Mesenchymal stem cell (in vitro differentiated cells and primary cell): ENCODE data around the gene CCDC141.

ENCODE experiments used
- DNase-seq: peaks from one replicate; pipeline ENCODE4 v3.0.0-alpha.2; 2013
- H2AFZ ChIP-seq: one replicate; pipeline ENCODE4 v1.6.1; 2013; ENCODE audit warnings: low read depth, mild to moderate bottlenecking, control low read depth, inconsistent platforms, low read length, moderate library complexity
- H2AK5ac ChIP-seq: 2 replicates; pipeline ENCODE4 v1.6.1; 2013; ENCODE audit warnings: low read length, moderate library complexity, mild to moderate bottlenecking, inconsistent platforms; ENCODE audit not compliant: severe bottlenecking
- H2BK120ac ChIP-seq: one replicate; pipeline ENCODE4 v1.6.1; 2013; ENCODE audit warnings: low read depth, mild to moderate bottlenecking, inconsistent platforms, low read length, moderate library complexity
- H2BK12ac ChIP-seq, 2 experiments: one replicate each; pipeline ENCODE4 v1.6.1; 2013; ENCODE audit warnings: inconsistent platforms in 2 of 2, low read length in 2 of 2, mild to moderate bottlenecking in 2 of 2, moderate library complexity in 2 of 2, control low read depth in 1 of 2
- H2BK15ac ChIP-seq: one replicate; pipeline ENCODE4 v1.6.1; 2013; ENCODE audit warnings: mild to moderate bottlenecking, low read depth, inconsistent platforms; ENCODE audit not compliant: poor library complexity, severe bottlenecking
- H2BK5ac ChIP-seq: 2 replicates; pipeline ENCODE4 v1.6.1; 2013; ENCODE audit warnings: low read depth, mild to moderate bottlenecking, low read length, control low read depth, inconsistent platforms; ENCODE audit not compliant: poor library complexity, severe bottlenecking
- H3K14ac ChIP-seq, 2 experiments: one replicate each; pipeline ENCODE4 v1.6.1; 2013; ENCODE audit warnings: inconsistent platforms in 2 of 2, low read length in 2 of 2, control low read depth in 1 of 2, mild to moderate bottlenecking in 1 of 2, moderate library complexity in 1 of 2
- H3K18ac ChIP-seq, 2 experiments: one replicate each; pipeline ENCODE4 v1.6.1; 2013; ENCODE audit warnings: inconsistent platforms in 2 of 2, low read length in 2 of 2, control low read depth in 1 of 2, low read depth in 1 of 2, mild to moderate bottlenecking in 1 of 2
- H3K23ac ChIP-seq, 2 experiments: one replicate each; pipeline ENCODE4 v1.6.1; 2013; ENCODE audit warnings: inconsistent platforms in 2 of 2, low read length in 2 of 2, mild to moderate bottlenecking in 2 of 2, moderate library complexity in 2 of 2, control low read depth in 1 of 2
- H3K27ac ChIP-seq: 2 replicates; pipeline ENCODE4 v1.5.1; 2013; ENCODE audit warnings: mild to moderate bottlenecking, moderate library complexity, low read length, control low read depth, inconsistent platforms; ENCODE audit not compliant: poor library complexity, severe bottlenecking
- H3K27me3 ChIP-seq, 2 experiments: 2 replicates each; pipeline versions ENCODE4 v1.6.1 to v1.7.0; 2013; ENCODE audit warnings: low read length in 2 of 2, mild to moderate bottlenecking in 2 of 2, moderate library complexity in 2 of 2, control low read depth in 1 of 2, inconsistent platforms in 1 of 2; ENCODE audit not compliant: control insufficient read depth in 1 of 2, insufficient read depth in 1 of 2
- H3K36me3 ChIP-seq, 2 experiments: 2 replicates each; pipeline versions ENCODE4 v1.6.1 to v1.7.0; 2013; ENCODE audit warnings: low read length in 2 of 2, control low read depth in 1 of 2, inconsistent platforms in 1 of 2, low read depth in 1 of 2, mild to moderate bottlenecking in 1 of 2; ENCODE audit not compliant: insufficient read depth in 2 of 2, control insufficient read depth in 1 of 2
- H3K4ac ChIP-seq, 2 experiments: one replicate each; pipeline ENCODE4 v1.6.1; 2013; ENCODE audit warnings: inconsistent platforms in 2 of 2, low read length in 2 of 2, mild to moderate bottlenecking in 2 of 2, moderate library complexity in 2 of 2, control low read depth in 1 of 2, low read depth in 1 of 2
- H3K4me1 ChIP-seq: 2 replicates; pipeline ENCODE4 v1.6.1; 2013; ENCODE audit warnings: low read depth, low read length, control low read depth; ENCODE audit not compliant: control insufficient read depth, insufficient read depth
- H3K4me2 ChIP-seq: 2 replicates; pipeline ENCODE4 v1.6.1; 2013; ENCODE audit warnings: low read length, mild to moderate bottlenecking, inconsistent platforms; ENCODE audit not compliant: poor library complexity, severe bottlenecking
- H3K4me3 ChIP-seq, 2 experiments: 2 replicates each; pipeline versions ENCODE4 v1.5.1 to v1.7.0; 2013; ENCODE audit warnings: low read length in 2 of 2, mild to moderate bottlenecking in 2 of 2, control low read depth in 1 of 2, low read depth in 1 of 2; ENCODE audit not compliant: insufficient read depth in 1 of 2
- H3K79me1 ChIP-seq: replicated peaks from 2 replicates; pipeline ENCODE4 v1.6.1; 2013; ENCODE audit warnings: mild to moderate bottlenecking, control low read depth, low read length, inconsistent platforms; ENCODE audit not compliant: poor library complexity, severe bottlenecking
- H3K9ac ChIP-seq: 2 replicates; pipeline ENCODE4 v1.7.0; 2013; ENCODE audit warnings: mild to moderate bottlenecking, low read length, moderate library complexity
- H3K9me3 ChIP-seq: 2 replicates; pipeline ENCODE4 v1.7.0; 2013; ENCODE audit warnings: mild to moderate bottlenecking, low read length; ENCODE audit not compliant: control insufficient read depth
- H4K8ac ChIP-seq: one replicate; pipeline ENCODE4 v1.6.1; 2013; ENCODE audit warnings: inconsistent platforms, mild to moderate bottlenecking, low read length, moderate library complexity
- H4K91ac ChIP-seq: one replicate; pipeline ENCODE4 v1.6.1; 2013; ENCODE audit warnings: mild to moderate bottlenecking, low read length, inconsistent platforms
- WGBS: methylation state at CpG from one replicate; pipeline ENCODE4 v1.1.7; 2013; ENCODE audit warnings: mixed read lengths; 5-methylcytosine and 5-hydroxymethylcytosine counted together

CCDC141 gene

GRCh38 chr2:178787934-178788333, 262.0 kb downstream of the CCDC141 start:
- WGBS: no CpG with 5 or more reads among the region's 5 CpGs
- no peak for DNase-seq
- H3K4me2 ChIP-seq: no peak overlapping the region

GRCh38 chr2:178787155-178787554, 262.8 kb downstream of the CCDC141 start:
- H3K4ac ChIP-seq: no peak overlapping the region
- DNase-seq: no peak
- no CpG with 5 or more reads among the region's 2 CpGs for WGBS
- no peaks in the 10 kb centered on the region for H3K9me3 ChIP-seq
- H2BK5ac ChIP-seq: no peak overlapping the region
- H2BK15ac ChIP-seq: no peak overlapping the region
- no peak overlapping the region for H3K9ac ChIP-seq
- H2BK120ac ChIP-seq: no peak overlapping the region
- no peak overlapping the region for H2AK5ac ChIP-seq
- no peak overlapping the region for H3K14ac ChIP-seq
- H3K23ac ChIP-seq: no peak overlapping the region
- no peak overlapping the region for H3K18ac ChIP-seq
- H4K91ac ChIP-seq: no peak overlapping the region
- no peaks in the 10 kb centered on the region for H3K27me3 ChIP-seq
- H3K79me1 ChIP-seq: no peaks in the 10 kb centered on the region
- no peak overlapping the region for H3K27ac ChIP-seq
- H3K4me1 ChIP-seq: no peaks in the 10 kb centered on the region
- no peak overlapping the region for H4K8ac ChIP-seq
- no peaks in the 10 kb centered on the region for H3K36me3 ChIP-seq
- no peak overlapping the region for H3K4me2 ChIP-seq
- no peak overlapping the region for H2AFZ ChIP-seq
- no peak overlapping the region for H3K4me3 ChIP-seq
- no peak overlapping the region for H2BK12ac ChIP-seq

More at GRCh38 chr2:178787934-178788333, 262.0 kb downstream of the CCDC141 start:
- no peak overlapping the region for H3K9ac ChIP-seq
- no peak overlapping the region for H4K91ac ChIP-seq
- no peak overlapping the region for H3K4me3 ChIP-seq
- no peaks in the 10 kb centered on the region for H3K27me3 ChIP-seq
- H2BK12ac ChIP-seq: no peak overlapping the region
- H2BK15ac ChIP-seq: no peak overlapping the region
- no peaks in the 10 kb centered on the region for H3K9me3 ChIP-seq
- H3K36me3 ChIP-seq: no peaks in the 10 kb centered on the region
- H3K4me1 ChIP-seq: no peaks in the 10 kb centered on the region
- no peak overlapping the region for H2AK5ac ChIP-seq
- no peak overlapping the region for H3K27ac ChIP-seq
- H3K23ac ChIP-seq: no peak overlapping the region
- H3K4ac ChIP-seq: no peak overlapping the region
- H2AFZ ChIP-seq: no peak overlapping the region
- no peak overlapping the region for H2BK120ac ChIP-seq
- no peak overlapping the region for H2BK5ac ChIP-seq
- no peak overlapping the region for H4K8ac ChIP-seq
- no peak overlapping the region for H3K14ac ChIP-seq
- no peaks in the 10 kb centered on the region for H3K79me1 ChIP-seq
- H3K18ac ChIP-seq: no peak overlapping the region

- no peak overlapping the region for H2BK5ac ChIP-seq
- H3K18ac ChIP-seq: no peak overlapping the region
- H4K91ac ChIP-seq: no peak overlapping the region
- H3K9me3 ChIP-seq: no peaks in the 10 kb centered on the region
- no peak overlapping the region for H2BK12ac ChIP-seq
- no peak overlapping the region for H3K4me3 ChIP-seq
- no peak overlapping the region for H2BK120ac ChIP-seq
- DNase-seq: no peak
- no peaks in the 10 kb centered on the region for H3K27me3 ChIP-seq
- H3K4ac ChIP-seq: no peak overlapping the region
- H3K23ac ChIP-seq: no peak overlapping the region
- H3K4me2 ChIP-seq: no peak overlapping the region
- H3K9ac ChIP-seq: no peak overlapping the region
- no peak overlapping the region for H2BK15ac ChIP-seq
- no peak overlapping the region for H2AFZ ChIP-seq
- 100% methylated on average over 4 of the region's 10 CpGs for WGBS
- no peak overlapping the region for H3K27ac ChIP-seq
- no peaks in the 10 kb centered on the region for H3K4me1 ChIP-seq
- H3K36me3 ChIP-seq: no peaks in the 10 kb centered on the region
- H3K14ac ChIP-seq: no peak overlapping the region
- no peak overlapping the region for H4K8ac ChIP-seq
- H2AK5ac ChIP-seq: no peak overlapping the region
- no peaks in the 10 kb centered on the region for H3K79me1 ChIP-seq
These were observed 266.0 kb downstream of the CCDC141 start for GRCh38 chr2:178783889-178784288.

DNA sequence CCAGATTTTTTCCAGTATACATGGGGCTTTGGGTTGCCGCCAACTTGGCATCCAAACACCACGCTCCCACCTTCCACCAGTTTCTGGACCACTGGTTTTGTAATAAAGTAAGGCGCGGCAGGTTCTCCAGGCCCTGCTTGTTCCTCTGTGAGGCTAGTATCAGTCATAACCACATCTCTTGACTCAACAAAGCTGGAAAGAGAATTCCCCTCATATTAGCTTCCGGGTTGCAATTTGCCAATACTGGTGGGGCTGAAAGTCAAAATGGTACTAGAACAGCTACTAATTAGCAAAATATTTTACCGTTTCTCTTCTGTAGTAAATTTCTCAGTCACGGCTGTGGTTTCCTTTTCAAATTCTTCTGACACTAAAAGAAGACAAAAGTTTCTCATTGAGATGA, 267.7 kb downstream of the CCDC141 start:
- Histone ChIP-seq H3K27ac (no peak overlapping the region), H3K79me1 (no peaks in the 10 kb centered on the region), H3K23ac (no peak overlapping the region), H3K4me3 (no peak overlapping the region), H3K4ac (no peak overlapping the region), H2BK15ac (no peak overlapping the region), H3K27me3 (no peaks in the 10 kb centered on the region), H2BK12ac (no peak overlapping the region), H3K4me1 (no peaks in the 10 kb centered on the region), H2AFZ (no peak overlapping the region), H3K36me3 (no peaks in the 10 kb centered on the region), H4K8ac (no peak overlapping the region), H3K18ac (no peak overlapping the region), H2AK5ac (no peak overlapping the region), H3K4me2 (no peak overlapping the region), H2BK120ac (no peak overlapping the region), H3K9me3 (no peaks in the 10 kb centered on the region), H2BK5ac (no peak overlapping the region), H3K14ac (no peak overlapping the region), H3K9ac (no peak overlapping the region), H4K91ac (no peak overlapping the region)
- no peak for DNase-seq
- 91% methylated on average over 5 of the region's 7 CpGs for WGBS
